GM13977 (cell line): ENCODE data around the gene CASZ1.

Source experiments
- DNase-seq: peaks from one replicate; pipeline ENCODE4 v3.0.0; 2012; ENCODE audit warnings: low spot score
- CTCF ChIP-seq: IDR thresholded peaks from 2 replicates; pipeline ENCODE4 v1.5.1; 2012; ENCODE audit warnings: mild to moderate bottlenecking, control low read depth; ENCODE audit not compliant: insufficient read depth; ENCODE audit errors: extremely low read depth, missing control alignments
- in situ Hi-C: fragments of 300-500 bp; cut with MboI; formaldehyde crosslinking; loops from one replicate; pipeline ENCODE4 v1.12.0; 2022; ENCODE audit warnings: low sequenced_read_pairs, low pct_unique_long_range_greater_than_20kb, mixed read lengths, inconsistent platforms; ENCODE audit not compliant: unreplicated experiment

CASZ1 gene

GRCh38 chr1:10824821-10825540, 28.5 kb upstream of the CASZ1 start:
- DNase-seq = no peak
- TF ChIP-seq CTCF = no peak
- in situ Hi-C loops = no loop called here

- TF ChIP-seq CTCF = no peak
- in situ Hi-C loops = no loop called here
- no peak for DNase-seq
These were observed 26.6 kb upstream of the CASZ1 start for GRCh38 chr1:10823000-10823401.

GRCh38 chr1:10821388-10821787, 24.9 kb upstream of the CASZ1 start:
- in situ Hi-C loops = no loop called here
- TF ChIP-seq CTCF = no peak
- DNase-seq = no peak

GRCh38 chr1:10820422-10820821, 24.0 kb upstream of the CASZ1 start:
- in situ Hi-C loops = no loop called here
- no peak for DNase-seq
- TF ChIP-seq CTCF = no peak

GRCh38 chr1:10819198-10819901, 22.9 kb upstream of the CASZ1 start:
- TF ChIP-seq CTCF = no peak
- no peak for DNase-seq
- in situ Hi-C loops = no loop called here

GRCh38 chr1:10818262-10819197, 22.1 kb upstream of the CASZ1 start:
- no peak for TF ChIP-seq CTCF
- in situ Hi-C loops = no loop called here
- no peak for DNase-seq
